Measurements from ENCODE around the gene PNCK.

Gene PNCK

DNA sequence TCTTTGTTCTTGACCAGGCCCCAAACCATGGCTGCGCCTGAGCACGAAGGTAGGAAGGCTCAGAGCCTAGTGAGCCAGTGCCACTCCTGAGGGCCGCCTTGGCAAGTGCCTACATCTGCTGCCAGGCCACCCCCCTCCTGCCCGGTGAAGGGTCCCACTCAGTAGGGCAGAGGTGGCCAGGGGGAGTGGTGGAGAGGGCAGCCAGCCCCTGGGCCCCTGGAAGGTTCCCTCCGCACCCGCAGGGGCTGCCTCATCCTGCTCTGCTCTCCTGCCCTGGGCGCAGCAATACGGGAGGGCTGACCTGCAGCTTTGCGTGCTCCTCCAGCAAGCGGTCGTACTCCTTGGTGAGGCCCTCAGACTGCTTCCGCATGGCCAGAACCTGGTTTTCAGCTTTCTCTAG lies 28.1 kb upstream of the PNCK start:
- TF ChIP-seq GATA3 (IDR thresholded peaks at IDR 0.05; ENCODE audit: low read depth, low read length), result no peak
- no peak for TF ChIP-seq GATA2 (IDR thresholded peaks at IDR 0.05; ENCODE audit: low read depth, low read length)

GRCh38 chrX:153700967-153701366 lies 27.4 kb upstream of the PNCK start:
- no peak for TF ChIP-seq GATA3 (IDR thresholded peaks at IDR 0.05; ENCODE audit: low read depth, low read length)
- no peak for TF ChIP-seq GATA2 (IDR thresholded peaks at IDR 0.05; ENCODE audit: low read depth, low read length)

- TF ChIP-seq GATA2 (IDR thresholded peaks at IDR 0.05; ENCODE audit: low read depth, low read length), result no peak
- no peak for TF ChIP-seq GATA3 (IDR thresholded peaks at IDR 0.05; ENCODE audit: low read depth, low read length)
Measured at GRCh38 chrX:153700376-153700945, 26.8 kb upstream of the PNCK start.

GRCh38 chrX:153697924-153698865 lies 24.6 kb upstream of the PNCK start:
- no peak for TF ChIP-seq GATA3 (IDR thresholded peaks at IDR 0.05; ENCODE audit: low read depth, low read length)
- TF ChIP-seq GATA2 (IDR thresholded peaks at IDR 0.05; ENCODE audit: low read depth, low read length), result no peak

- TF ChIP-seq GATA2 (IDR thresholded peaks at IDR 0.05; ENCODE audit: low read depth, low read length), result no peak
- TF ChIP-seq GATA3 (IDR thresholded peaks at IDR 0.05; ENCODE audit: low read depth, low read length), result no peak
Measured at GRCh38 chrX:153696100-153696499, 22.5 kb upstream of the PNCK start.

DNA sequence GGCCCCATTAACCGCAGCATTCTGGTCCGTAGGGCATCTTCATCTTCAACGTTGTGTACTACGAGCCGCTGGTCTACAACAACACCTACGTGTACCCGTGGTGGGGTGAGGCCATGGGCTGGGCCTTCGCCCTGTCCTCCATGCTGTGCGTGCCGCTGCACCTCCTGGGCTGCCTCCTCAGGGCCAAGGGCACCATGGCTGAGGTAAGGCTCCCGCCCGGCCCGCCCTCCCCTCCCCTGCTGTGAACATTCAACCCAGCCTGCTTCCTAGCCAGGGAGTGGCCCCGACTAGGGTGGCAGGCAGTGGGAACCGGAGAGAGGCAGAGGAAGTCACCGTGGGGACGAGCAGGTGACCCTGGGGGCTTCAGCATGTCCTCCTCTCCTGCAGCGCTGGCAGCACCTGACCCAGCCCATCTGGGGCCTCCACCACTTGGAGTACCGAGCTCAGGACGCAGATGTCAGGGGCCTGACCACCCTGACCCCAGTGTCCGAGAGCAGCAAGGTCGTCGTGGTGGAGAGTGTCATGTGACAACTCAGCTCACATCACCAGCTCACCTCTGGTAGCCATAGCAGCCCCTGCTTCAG lies 21.2 kb upstream of the PNCK start:
- TF ChIP-seq GATA2 (IDR thresholded peaks at IDR 0.05; ENCODE audit: low read depth, low read length), result no peak
- TF ChIP-seq GATA3 (IDR thresholded peaks at IDR 0.05; ENCODE audit: low read depth, low read length), result no peak

DNA sequence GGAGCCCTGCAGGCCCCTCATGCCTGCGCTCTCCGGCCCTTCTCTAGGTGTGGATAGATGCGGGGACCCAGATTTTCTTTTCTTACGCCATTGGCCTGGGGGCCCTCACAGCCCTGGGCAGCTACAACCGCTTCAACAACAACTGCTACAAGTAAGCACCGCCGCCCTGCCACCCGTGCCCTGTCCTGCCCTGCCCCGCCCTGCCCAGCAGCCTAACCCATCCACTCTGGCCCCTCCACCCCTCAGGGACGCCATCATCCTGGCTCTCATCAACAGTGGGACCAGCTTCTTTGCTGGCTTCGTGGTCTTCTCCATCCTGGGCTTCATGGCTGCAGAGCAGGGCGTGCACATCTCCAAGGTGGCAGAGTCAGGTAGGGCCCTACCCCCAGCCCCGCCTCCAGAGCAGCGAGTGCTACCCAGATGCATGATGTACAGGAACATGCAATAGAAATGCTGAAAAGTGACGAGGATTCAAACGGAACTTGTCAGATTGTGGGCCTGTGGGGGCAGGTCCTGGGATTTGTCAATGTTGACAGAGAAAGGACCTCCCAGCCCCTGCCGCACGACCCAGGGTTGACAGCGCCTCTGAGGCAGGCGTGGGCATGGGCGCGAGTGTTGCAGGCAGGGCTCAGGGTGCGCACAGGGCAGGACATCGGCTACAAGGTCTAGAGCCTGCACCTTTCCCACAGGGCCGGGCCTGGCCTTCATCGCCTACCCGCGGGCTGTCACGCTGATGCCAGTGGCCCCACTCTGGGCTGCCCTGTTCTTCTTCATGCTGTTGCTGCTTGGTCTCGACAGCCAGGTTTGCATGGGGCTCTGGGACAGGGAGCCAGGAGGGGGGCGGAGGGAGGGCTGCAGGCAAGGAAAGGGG lies 19.8 kb upstream of the PNCK start:
- TF ChIP-seq GATA2 (IDR thresholded peaks at IDR 0.05; ENCODE audit: low read depth, low read length), result no peak
- no peak for TF ChIP-seq GATA3 (IDR thresholded peaks at IDR 0.05; ENCODE audit: low read depth, low read length)

DNA sequence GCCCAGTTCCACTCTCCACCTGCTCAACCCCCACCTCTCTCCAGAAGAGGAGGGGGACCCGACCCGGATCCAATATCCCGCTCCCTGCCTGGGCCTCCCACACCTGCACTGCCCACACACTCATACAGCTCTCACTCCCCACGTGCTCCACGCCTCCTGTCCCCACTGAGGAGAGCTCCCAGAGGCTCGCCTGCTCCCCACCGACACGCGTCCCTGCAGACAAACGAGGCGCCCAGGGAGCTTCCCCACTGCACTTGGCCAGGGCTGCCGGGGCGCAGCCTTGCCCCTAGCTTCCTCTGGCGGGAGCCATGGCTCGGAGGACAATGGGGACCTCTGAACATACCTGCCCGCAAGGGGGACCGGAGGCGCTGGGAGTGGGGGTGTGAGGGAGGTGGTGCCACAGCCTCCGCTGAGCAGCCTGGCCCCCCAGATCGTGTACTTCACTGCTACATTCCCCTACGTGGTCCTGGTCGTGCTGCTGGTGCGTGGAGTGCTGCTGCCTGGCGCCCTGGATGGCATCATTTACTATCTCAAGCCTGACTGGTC lies 19.1 kb upstream of the PNCK start:
- TF ChIP-seq GATA2 (IDR thresholded peaks at IDR 0.05; ENCODE audit: low read depth, low read length) (no peak), GATA3 (IDR thresholded peaks at IDR 0.05; ENCODE audit: low read depth, low read length) (no peak)

- TF ChIP-seq GATA3 (IDR thresholded peaks at IDR 0.05; ENCODE audit: low read depth, low read length) (no peak), GATA2 (IDR thresholded peaks at IDR 0.05; ENCODE audit: low read depth, low read length) (no peak)
Measured at GRCh38 chrX:153692003-153692402, 18.4 kb upstream of the PNCK start.

- TF ChIP-seq GATA2 (IDR thresholded peaks at IDR 0.05; ENCODE audit: low read depth, low read length) (no peak), GATA3 (IDR thresholded peaks at IDR 0.05; ENCODE audit: low read depth, low read length) (no peak)
Measured at GRCh38 chrX:153690466-153690865, 16.9 kb upstream of the PNCK start.

GRCh38 chrX:153689654-153690465 lies 16.2 kb upstream of the PNCK start:
- TF ChIP-seq GATA2 (IDR thresholded peaks at IDR 0.05; ENCODE audit: low read depth, low read length) (no peak), GATA3 (IDR thresholded peaks at IDR 0.05; ENCODE audit: low read depth, low read length) (no peak)

DNA sequence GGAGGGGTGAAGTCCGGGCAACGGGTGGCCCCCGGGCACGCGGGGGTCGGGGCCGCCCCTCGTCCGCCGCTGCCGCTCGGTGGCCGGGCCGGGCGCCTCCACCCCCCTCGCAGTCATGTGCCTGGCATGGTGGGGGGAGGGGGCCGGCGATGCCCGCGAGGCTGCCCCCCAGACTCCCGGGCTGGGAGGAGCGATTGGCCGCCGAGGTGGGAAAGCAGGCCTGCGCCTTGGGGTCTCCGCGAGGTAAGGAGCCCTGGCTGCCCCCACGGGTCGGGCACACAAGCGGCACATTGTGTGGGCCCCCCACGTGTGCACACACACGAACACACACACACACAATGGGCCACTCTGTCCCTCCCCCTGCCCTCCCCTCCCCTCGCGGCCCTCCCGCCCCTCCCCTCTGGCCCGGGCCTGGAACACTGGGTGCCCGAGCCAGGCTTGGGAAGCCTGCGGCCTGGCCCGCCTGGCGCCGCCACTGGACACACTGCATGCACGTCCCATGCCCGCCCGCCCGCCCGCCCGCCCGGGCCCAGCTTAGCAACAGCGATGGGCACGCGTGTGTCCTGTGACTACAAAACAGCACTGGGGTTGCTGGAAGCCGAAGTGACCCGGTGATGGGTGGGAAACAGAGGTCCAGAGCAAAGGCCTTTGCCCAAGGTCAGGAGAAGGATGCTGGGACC lies 15.4 kb upstream of the PNCK start:
- no peak for TF ChIP-seq GATA3 (IDR thresholded peaks at IDR 0.05; ENCODE audit: low read depth, low read length)
- TF ChIP-seq GATA2 (IDR thresholded peaks at IDR 0.05; ENCODE audit: low read depth, low read length), result no peak

Measured in SH-SY5Y (cell line).